Measurements from ENCODE around the gene NLGN2. TPM values are rescaled to one million over a fixed set of nuclear protein-coding genes. Genes with fewer than 3 reads are reported as not detected.

The NLGN2 gene
- total RNA-seq, 1 experiment from 2014 or later: 6.7 TPM

DNA sequence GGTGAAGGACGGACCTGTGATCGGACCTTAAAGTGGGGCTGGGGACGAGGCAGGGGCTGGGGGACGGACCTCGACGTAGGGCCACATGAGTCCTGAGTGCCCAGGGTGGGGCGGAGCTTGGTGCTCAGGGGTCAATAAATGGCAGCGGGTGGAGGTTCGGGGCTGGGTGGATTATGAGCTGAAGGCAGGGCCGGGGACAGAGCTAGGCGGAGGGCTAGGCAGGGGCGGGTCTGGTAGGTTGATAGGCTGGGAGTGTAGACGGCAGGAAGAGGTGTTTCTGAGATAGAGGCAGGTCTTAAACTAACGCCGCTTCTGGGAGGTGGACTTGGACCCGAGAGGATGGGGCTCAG is 37.9 kb downstream of the NLGN2 start:
- H3K4me3 Mint-ChIP-seq (ENCODE audit: unreplicated experiment): no peak overlapping the region
- DNase-seq (ENCODE audit: unreplicated experiment): no peak
- POLR2A ChIA-PET: interaction anchor here (2.7 kb wide), 1 partner anchor 11 kb away, joined by 16 read pairs; no protein-coding TSS in a partner anchor

DNA sequence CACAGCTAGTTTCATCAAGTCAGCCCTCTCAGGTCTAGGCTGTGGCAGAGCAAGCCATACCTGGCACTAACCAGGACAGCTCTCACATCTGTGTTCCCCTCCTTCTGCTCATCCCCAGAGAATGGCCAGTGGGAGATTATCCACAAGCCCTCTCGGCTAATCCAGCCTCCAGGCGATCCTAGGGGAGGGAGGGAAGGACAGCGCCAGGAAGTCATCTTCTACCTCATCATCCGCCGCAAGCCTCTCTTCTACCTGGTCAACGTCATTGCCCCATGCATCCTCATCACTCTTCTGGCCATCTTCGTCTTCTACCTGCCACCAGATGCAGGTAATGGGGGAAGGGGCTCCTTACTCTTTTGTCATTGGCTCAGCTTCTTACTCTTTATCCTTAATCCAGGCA is 40.8 kb downstream of the NLGN2 start:
- ChIA-PET CTCF (no interaction called here), POLR2A (interaction anchor here (0.6 to 13.5 kb wide), 3 partner anchors 29 to 102 kb away, joined by 3 to 95 read pairs (median 4); partner anchors contain the start of gene ZBTB4)
- H3K4me3 Mint-ChIP-seq (ENCODE audit: unreplicated experiment): no peak overlapping the region
- TF ChIP-seq, protein P1, sequence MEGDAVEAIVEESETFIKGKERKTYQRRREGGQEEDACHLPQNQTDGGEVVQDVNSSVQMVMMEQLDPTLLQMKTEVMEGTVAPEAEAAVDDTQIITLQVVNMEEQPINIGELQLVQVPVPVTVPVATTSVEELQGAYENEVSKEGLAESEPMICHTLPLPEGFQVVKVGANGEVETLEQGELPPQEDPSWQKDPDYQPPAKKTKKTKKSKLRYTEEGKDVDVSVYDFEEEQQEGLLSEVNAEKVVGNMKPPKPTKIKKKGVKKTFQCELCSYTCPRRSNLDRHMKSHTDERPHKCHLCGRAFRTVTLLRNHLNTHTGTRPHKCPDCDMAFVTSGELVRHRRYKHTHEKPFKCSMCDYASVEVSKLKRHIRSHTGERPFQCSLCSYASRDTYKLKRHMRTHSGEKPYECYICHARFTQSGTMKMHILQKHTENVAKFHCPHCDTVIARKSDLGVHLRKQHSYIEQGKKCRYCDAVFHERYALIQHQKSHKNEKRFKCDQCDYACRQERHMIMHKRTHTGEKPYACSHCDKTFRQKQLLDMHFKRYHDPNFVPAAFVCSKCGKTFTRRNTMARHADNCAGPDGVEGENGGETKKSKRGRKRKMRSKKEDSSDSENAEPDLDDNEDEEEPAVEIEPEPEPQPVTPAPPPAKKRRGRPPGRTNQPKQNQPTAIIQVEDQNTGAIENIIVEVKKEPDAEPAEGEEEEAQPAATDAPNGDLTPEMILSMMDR (IDR thresholded peaks at IDR 0.05; ENCODE audit: unreplicated experiment): no peak
- peaks cover 15% of the 10 kb centered on the region for H3K4me1 Mint-ChIP-seq (ENCODE audit: insufficient read depth, unreplicated experiment)
- H3K27me3 Mint-ChIP-seq (ENCODE audit: insufficient read depth, unreplicated experiment): no peaks in the 10 kb centered on the region
- BruUV-seq (replicated peaks): no TSS peak
- H3K36me3 Mint-ChIP-seq (ENCODE audit: insufficient read depth, unreplicated experiment): peaks cover 4% of the 10 kb centered on the region
- no peaks in the 10 kb centered on the region for H3K9me3 Mint-ChIP-seq (ENCODE audit: unreplicated experiment)
- intact Hi-C loops (cut with micrococcal nuclease): no loop called here
- no peak for DNase-seq (ENCODE audit: unreplicated experiment)
- no peak overlapping the region for H3K27ac Mint-ChIP-seq (ENCODE audit: low read depth, unreplicated experiment)

More for the DNA sequence above, 37.9 kb downstream of the NLGN2 start:
- Mint-ChIP-seq H3K27me3 (ENCODE audit: insufficient read depth, unreplicated experiment) (no peaks in the 10 kb centered on the region), H3K36me3 (ENCODE audit: insufficient read depth, unreplicated experiment) (peaks cover 4% of the 10 kb centered on the region), H3K4me1 (ENCODE audit: insufficient read depth, unreplicated experiment) (peaks cover 13% of the 10 kb centered on the region), H3K9me3 (ENCODE audit: unreplicated experiment) (no peaks in the 10 kb centered on the region), H3K27ac (ENCODE audit: low read depth, unreplicated experiment) (peak overlapping the region; percentile 31)
- CTCF ChIA-PET: interaction anchor here (0.6 to 2.8 kb wide), 5 partner anchors 8 to 115 kb away, joined by 3 to 16 read pairs (median 3); no protein-coding TSS in a partner anchor
- BruUV-seq (replicated peaks): no TSS peak
- intact Hi-C loops (cut with micrococcal nuclease): no loop called here
- TF ChIP-seq, protein P1 (IDR thresholded peaks at IDR 0.05; ENCODE audit: unreplicated experiment): no peak

DNA sequence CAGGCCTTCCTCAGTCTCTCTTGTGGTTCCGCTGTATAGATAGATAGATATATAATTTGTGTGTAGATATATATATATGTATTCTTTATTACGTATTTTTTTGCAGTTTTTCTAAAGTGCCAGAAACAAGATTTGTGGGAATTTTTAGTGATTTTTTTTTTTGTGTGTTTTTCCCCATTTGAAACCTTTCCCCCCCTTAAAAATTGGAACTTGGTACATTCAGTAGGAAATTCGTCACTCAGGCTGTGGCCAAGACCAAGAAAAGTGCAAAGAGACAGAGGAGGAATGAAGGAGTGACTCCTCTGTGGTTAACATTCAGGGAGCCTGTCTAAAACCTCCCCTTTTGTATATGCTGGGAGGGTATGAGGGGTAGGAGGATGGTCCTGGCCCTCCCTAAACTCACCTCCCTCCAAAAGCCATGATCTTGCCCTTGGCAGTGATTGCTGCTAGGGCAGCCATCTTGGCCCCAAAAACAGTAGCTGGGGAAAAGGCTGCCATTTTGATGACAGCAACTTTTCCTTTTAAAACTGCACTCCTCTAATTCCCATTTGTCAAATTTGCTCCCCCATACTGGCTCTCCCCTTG is 52.4 kb downstream of the NLGN2 start:
- peaks cover 61% of the 10 kb centered on the region for H3K36me3 Mint-ChIP-seq (ENCODE audit: insufficient read depth, unreplicated experiment)

More for the DNA sequence above, 52.4 kb downstream of the NLGN2 start:
- TF ChIP-seq, protein P1 (IDR thresholded peaks at IDR 0.05; ENCODE audit: unreplicated experiment): no peak
- Mint-ChIP-seq H3K4me3 (ENCODE audit: unreplicated experiment) (no peak overlapping the region), H3K27ac (ENCODE audit: low read depth, unreplicated experiment) (no peak overlapping the region), H3K9me3 (ENCODE audit: unreplicated experiment) (no peaks in the 10 kb centered on the region), H3K4me1 (ENCODE audit: insufficient read depth, unreplicated experiment) (peaks cover 16% of the 10 kb centered on the region), H3K27me3 (ENCODE audit: insufficient read depth, unreplicated experiment) (no peaks in the 10 kb centered on the region)
- ChIA-PET POLR2A (interaction anchor here (1.3 to 13.5 kb wide), 4 partner anchors 16 to 101 kb away, joined by 3 to 95 read pairs (median 10); partner anchors contain the start of genes POLR2A and ZBTB4), CTCF (interaction anchor here (0.6 to 0.9 kb wide), 2 partner anchors 14 to 101 kb away, joined by 3 to 4 read pairs; no protein-coding TSS in a partner anchor)
- intact Hi-C loops (cut with micrococcal nuclease): no loop called here
- no peak for DNase-seq (ENCODE audit: unreplicated experiment)
- BruUV-seq (replicated peaks): no TSS peak
